ENCODE data around the gene EPAS1. TPM values are rescaled to one million over a fixed set of nuclear protein-coding genes. Genes with fewer than 3 reads are reported as not detected.

EPAS1 gene
- polyA plus RNA-seq, 1 of the 3 experiments (the other 2 are of a cell fraction), result 69.2 TPM

- TF ChIP-seq CTCF (IDR thresholded peaks at IDR 0.05) (no peak), ELF1 (IDR thresholded peaks at IDR 0.05) (no peak), MXI1 (IDR thresholded peaks at IDR 0.05; ENCODE audit: low read depth, low read length) (no peak)
These were observed 72.6 kb downstream of the EPAS1 start (continued) for GRCh38 chr2:46369783-46370182.

- DNase-seq, result no peak
- Histone ChIP-seq H2AFZ (ENCODE audit: low read depth) (no peak overlapping the region), H3K36me3 (replicated peaks in 1 of 2; ENCODE audit: control insufficient read depth in 1 of 2, insufficient read depth in 2 of 2, low read length in 1 of 2) (peaks cover 76 to 95% of the 10 kb centered on the region in 2 experiments), H3K9me3 (no peaks in the 10 kb centered on the region), H4K20me1 (ENCODE audit: insufficient read depth) (no peaks in the 10 kb centered on the region), H3F3A (replicated peaks; ENCODE audit: insufficient read depth) (no peaks in the 10 kb centered on the region), H3K4me1 (ENCODE audit: control insufficient read depth in 1 of 2, insufficient read depth in 2 of 2, low read depth in 1 of 2, low read length in 1 of 2) (peaks cover 0 to 80% of the 10 kb centered on the region in 2 experiments; a peak in 2 of 4 replicates), H3K27ac (ENCODE audit: low read depth in 2 of 2, low read length in 1 of 2) (peak overlapping the region in 1 of 2 experiments; percentile 98; a peak in 2 of 4 replicates), H3K27me3 (ENCODE audit: insufficient read depth) (no peaks in the 10 kb centered on the region), H3K79me2 (ENCODE audit: insufficient read depth) (peaks cover 8% of the 10 kb centered on the region; the same call in 1 of the 2 replicates), H3K9me2 (no peaks in the 10 kb centered on the region), H3K4me2 (no peak overlapping the region), H3K9ac (no peak overlapping the region), H3K4me3 (ENCODE audit: low read depth in 2 of 2, low read length in 1 of 2) (no peak overlapping the region)
- 92% methylated on average over 1 of the region's 1 CpG for WGBS (ENCODE audit: low lambda C conversion rate)
- TF ChIP-seq GABPA (IDR thresholded peaks at IDR 0.05; ENCODE audit: low read depth), result no peak
- no peak for TF ChIP-seq ELF1 (IDR thresholded peaks at IDR 0.05)
- TF ChIP-seq TCF12 (IDR thresholded peaks at IDR 0.05), result no peak
- CTCF ChIA-PET, result interaction anchor here (1.1 to 2.5 kb wide), 14 partner anchors 9 to 361 kb away, joined by 3 to 22 read pairs (median 5); no protein-coding TSS in a partner anchor
- POLR2A ChIA-PET, result interaction anchor here (1.0 to 2.1 kb wide), 6 partner anchors 32 to 1804 kb away, joined by 3 to 13 read pairs (median 5); partner anchors contain the start of gene EPAS1
These were observed 74.6 kb downstream of the EPAS1 start for GRCh38 chr2:46371854-46372253.

- 87% methylated on average over 2 of the region's 2 CpGs for WGBS (ENCODE audit: low lambda C conversion rate)
- no peak for DNase-seq
- Histone ChIP-seq H3K9me2 (no peaks in the 10 kb centered on the region), H3K4me2 (no peak overlapping the region), H3K9ac (no peak overlapping the region), H3K9me3 (no peaks in the 10 kb centered on the region), H3F3A (replicated peaks; ENCODE audit: insufficient read depth) (no peaks in the 10 kb centered on the region), H3K4me1 (ENCODE audit: control insufficient read depth in 1 of 2, insufficient read depth in 2 of 2, low read depth in 1 of 2, low read length in 1 of 2) (peaks cover 0 to 80% of the 10 kb centered on the region in 2 experiments; a peak in 2 of 4 replicates), H2AFZ (ENCODE audit: low read depth) (no peak overlapping the region), H3K27ac (ENCODE audit: low read depth in 2 of 2, low read length in 1 of 2) (peak overlapping the region in 1 of 2 experiments; percentile 98; a peak in 2 of 4 replicates), H3K27me3 (ENCODE audit: insufficient read depth) (no peaks in the 10 kb centered on the region), H3K36me3 (replicated peaks in 1 of 2; ENCODE audit: control insufficient read depth in 1 of 2, insufficient read depth in 2 of 2, low read length in 1 of 2) (peaks cover 79 to 97% of the 10 kb centered on the region in 2 experiments), H3K79me2 (ENCODE audit: insufficient read depth) (peaks cover 5% of the 10 kb centered on the region; the same call in 1 of the 2 replicates), H4K20me1 (ENCODE audit: insufficient read depth) (no peaks in the 10 kb centered on the region), H3K4me3 (ENCODE audit: low read depth in 2 of 2, low read length in 1 of 2) (no peak overlapping the region)
- peak in 1 of 2 experiments; percentile 87; a peak in 2 of 4 replicates for TF ChIP-seq EP300 (IDR thresholded peaks at IDR 0.05; ENCODE audit: borderline replicate concordance in 1 of 2, low read depth in 1 of 2, low read length in 1 of 2)
- TF ChIP-seq RFX5 (IDR thresholded peaks at IDR 0.05; ENCODE audit: low read length), result no peak; the same call in 1 of the 2 replicates
- no peak for TF ChIP-seq POLR2AphosphoS5 (IDR thresholded peaks at IDR 0.05; ENCODE audit: low read depth, low read length)
- TF ChIP-seq MAX (IDR thresholded peaks at IDR 0.05; ENCODE audit: low read depth), result no peak
- TF ChIP-seq GATA2 (CRISPR knock-in tag; IDR thresholded peaks at IDR 0.05), result peak; percentile 62
- no peak for TF ChIP-seq USF2 (IDR thresholded peaks at IDR 0.05; ENCODE audit: borderline replicate concordance, low read depth, low read length)
- no peak for TF ChIP-seq ELF1 (IDR thresholded peaks at IDR 0.05)
- TF ChIP-seq FOSL2 (IDR thresholded peaks at IDR 0.05; ENCODE audit: borderline replicate concordance, low read depth), result no peak
- no peak for TF ChIP-seq CTCF (IDR thresholded peaks at IDR 0.05)
- TF ChIP-seq CHD2 (IDR thresholded peaks at IDR 0.05; ENCODE audit: low read length, partially characterized antibody), result peak; percentile 46
- TF ChIP-seq PBX3 (IDR thresholded peaks at IDR 0.05), result no peak
- TF ChIP-seq SIN3A (IDR thresholded peaks at IDR 0.05; ENCODE audit: borderline replicate concordance, low read depth, low read length), result no peak
- no peak for TF ChIP-seq GABPA (IDR thresholded peaks at IDR 0.05; ENCODE audit: low read depth)
- no peak for TF ChIP-seq RAD21 (IDR thresholded peaks at IDR 0.05; ENCODE audit: low read length)
- TF ChIP-seq TCF12 (IDR thresholded peaks at IDR 0.05), result no peak
- peak; percentile 6; the same call in 1 of the 2 replicates for TF ChIP-seq MXI1 (IDR thresholded peaks at IDR 0.05; ENCODE audit: low read depth, low read length)
- TF ChIP-seq NFIC (IDR thresholded peaks at IDR 0.05; ENCODE audit: borderline replicate concordance), result no peak
- ChIA-PET POLR2A (interaction anchor here (1.0 to 2.1 kb wide), 6 partner anchors 33 to 1804 kb away, joined by 3 to 13 read pairs (median 5); partner anchors contain the start of gene EPAS1), CTCF (interaction anchor here (0.8 to 2.5 kb wide), 16 partner anchors 10 to 513 kb away, joined by 3 to 22 read pairs (median 5); no protein-coding TSS in a partner anchor)
These were observed 75.3 kb downstream of the EPAS1 start for GRCh38 chr2:46372475-46372874.
